ENCODE data around the gene MRPL43.
"Not testable (repeated sequence)": the region's sequence is repeated elsewhere in the genome, so short reads cannot be mapped to it uniquely, and the experiment has no call there.

The MRPL43 gene

GRCh38 chr10:100981178-100981772, 6.0 kb downstream of the MRPL43 start:
- DNase-seq = no peak

- no peak for DNase-seq
Measured at GRCh38 chr10:100980711-100981110, 6.6 kb downstream of the MRPL43 start.

GRCh38 chr10:100980311-100980710, 7.0 kb downstream of the MRPL43 start:
- DNase-seq = no peak

- no peak for DNase-seq
Measured at GRCh38 chr10:100979791-100980272, 7.5 kb downstream of the MRPL43 start.

GRCh38 chr10:100978901-100979195, 8.4 kb downstream of the MRPL43 start:
- no peak for DNase-seq

GRCh38 chr10:100978121-100978900, 9.0 kb downstream of the MRPL43 start:
- DNase-seq = no peak

- no peak for DNase-seq
Measured at GRCh38 chr10:100977436-100977835, 9.9 kb downstream of the MRPL43 start.

GRCh38 chr10:100976906-100977305, 10.4 kb downstream of the MRPL43 start:
- DNase-seq = no peak

GRCh38 chr10:100975397-100975796, 11.9 kb downstream of the MRPL43 start:
- DNase-seq = not testable (repeated sequence)

- no peak for DNase-seq
Measured at GRCh38 chr10:100972904-100973535, 14.3 kb downstream of the MRPL43 start.

GRCh38 chr10:100972115-100972903, 15.0 kb downstream of the MRPL43 start:
- DNase-seq = no peak

- DNase-seq = no peak
Measured at GRCh38 chr10:100970914-100971811, 16.1 kb downstream of the MRPL43 start.

GRCh38 chr10:100970076-100970913, 17.0 kb downstream of the MRPL43 start:
- DNase-seq = no peak

GRCh38 chr10:100969187-100970075, 17.9 kb downstream of the MRPL43 start, which contains the start of gene SEMA4G:
Gene SEMA4G (plus strand): TSS chr10:100969504. CDS start chr10:100972913, 3,409 bp downstream.
- peak; percentile 29 to 46 for DNase-seq

GRCh38 chr10:100968863-100969186, 18.5 kb downstream of the MRPL43 start:
- DNase-seq = no peak

- DNase-seq = no peak
Measured at GRCh38 chr10:100968062-100968736, 19.1 kb downstream of the MRPL43 start.

- DNase-seq = no peak
Measured at GRCh38 chr10:100967332-100967731, 20.0 kb downstream of the MRPL43 start.

- DNase-seq = no peak
Measured at GRCh38 chr10:100966887-100967286, 20.4 kb downstream of the MRPL43 start.

- DNase-seq = no peak
Measured at GRCh38 chr10:100965820-100966219, 21.5 kb downstream of the MRPL43 start.

GRCh38 chr10:100963826-100964225, 23.5 kb downstream of the MRPL43 start:
- no peak for DNase-seq

Measured in SHP77 (cell line).